DMS79 (cell line): Measurements from ENCODE around the gene TH.
"Not testable (repeated sequence)": the region's sequence is repeated elsewhere in the genome, so short reads cannot be mapped to it uniquely, and the experiment has no call there.

ENCODE experiments used
- DNase-seq: peaks from one replicate; lab custom pipeline; 2025; lab: John Stamatoyannopoulos, UW

Gene TH

GRCh38 chr11:2178055-2178773 lies 6.6 kb upstream of the TH start:
- DNase-seq = not testable (repeated sequence)

- DNase-seq = no peak
Measured at GRCh38 chr11:2177076-2177475, 5.5 kb upstream of the TH start.

- no peak for DNase-seq
Measured at GRCh38 chr11:2176389-2176900, 4.8 kb upstream of the TH start.

- DNase-seq = no peak
Measured at GRCh38 chr11:2175659-2176058, 4.0 kb upstream of the TH start.

- DNase-seq = no peak
Measured at GRCh38 chr11:2174361-2174760, 2.7 kb upstream of the TH start.

GRCh38 chr11:2173761-2174160 lies 2.1 kb upstream of the TH start:
- no peak for DNase-seq

GRCh38 chr11:2173150-2173693 lies 1.6 kb upstream of the TH start:
- DNase-seq = no peak

- DNase-seq = no peak
Measured at GRCh38 chr11:2172676-2173075, 1.1 kb upstream of the TH start.

- DNase-seq = no peak
Measured at GRCh38 chr11:2169626-2170570, 1.7 kb downstream of the TH start.

GRCh38 chr11:2169005-2169378 lies 2.6 kb downstream of the TH start:
- DNase-seq = no peak

GRCh38 chr11:2168286-2169004 lies 3.2 kb downstream of the TH start:
- no peak for DNase-seq

- DNase-seq = no peak
Measured at GRCh38 chr11:2167141-2168045, 4.2 kb downstream of the TH start.

GRCh38 chr11:2166091-2166851 lies 5.3 kb downstream of the TH start:
- DNase-seq = no peak

- DNase-seq = no peak
Measured at GRCh38 chr11:2165571-2165970, 6.0 kb downstream of the TH start.

- DNase-seq = no peak
Measured at GRCh38 chr11:2164861-2165555, 6.6 kb downstream of the TH start.

GRCh38 chr11:2164081-2164480 lies 7.5 kb downstream of the TH start:
- no peak for DNase-seq

- DNase-seq = no peak
Measured at GRCh38 chr11:2163428-2163978, 8.1 kb downstream of the TH start.

GRCh38 chr11:2160736-2161259 lies 10.8 kb downstream of the TH start, which contains the start of gene INS:
TSS of gene INS (minus strand) at chr11:2161209. CDS start at chr11:2160971, 238 bp downstream.
- no peak for DNase-seq
